GM12801 (cell line): ENCODE measurements around the gene AXL.

Source experiments
- TF ChIP-seq, protein P1 (sequence below): IDR thresholded peaks from one replicate; pipeline ENCODE4 v1.5.1; 2011; ENCODE audit warnings: control low read depth; ENCODE audit not compliant: insufficient read length; ENCODE audit errors: extremely low read depth

Gene AXL

DNA sequence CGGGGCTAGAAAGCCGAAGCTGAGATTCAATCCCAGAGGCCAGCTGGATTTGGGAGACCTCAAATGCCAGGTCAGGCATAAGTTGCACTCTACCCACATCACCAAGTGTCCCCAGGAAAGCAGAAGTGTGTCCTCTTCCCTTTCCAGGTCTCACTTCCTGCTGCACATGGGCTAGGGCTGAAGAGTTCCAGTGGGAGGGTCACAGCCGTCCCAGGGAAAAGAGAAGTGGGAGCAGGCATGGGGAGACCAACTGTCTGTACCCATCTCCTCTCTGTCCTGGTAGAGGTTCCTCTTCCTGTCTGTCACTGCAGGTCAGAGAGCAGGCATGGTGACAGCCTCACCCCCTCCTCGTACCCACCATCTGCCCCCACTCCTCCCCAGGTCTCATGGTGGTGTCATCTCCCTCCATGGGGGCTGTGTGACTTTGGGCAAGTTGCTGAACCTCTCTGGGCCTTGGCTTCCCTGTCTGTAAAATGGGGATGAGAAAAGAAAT is 14.8 kb downstream of the AXL start:
- TF ChIP-seq, protein P1, sequence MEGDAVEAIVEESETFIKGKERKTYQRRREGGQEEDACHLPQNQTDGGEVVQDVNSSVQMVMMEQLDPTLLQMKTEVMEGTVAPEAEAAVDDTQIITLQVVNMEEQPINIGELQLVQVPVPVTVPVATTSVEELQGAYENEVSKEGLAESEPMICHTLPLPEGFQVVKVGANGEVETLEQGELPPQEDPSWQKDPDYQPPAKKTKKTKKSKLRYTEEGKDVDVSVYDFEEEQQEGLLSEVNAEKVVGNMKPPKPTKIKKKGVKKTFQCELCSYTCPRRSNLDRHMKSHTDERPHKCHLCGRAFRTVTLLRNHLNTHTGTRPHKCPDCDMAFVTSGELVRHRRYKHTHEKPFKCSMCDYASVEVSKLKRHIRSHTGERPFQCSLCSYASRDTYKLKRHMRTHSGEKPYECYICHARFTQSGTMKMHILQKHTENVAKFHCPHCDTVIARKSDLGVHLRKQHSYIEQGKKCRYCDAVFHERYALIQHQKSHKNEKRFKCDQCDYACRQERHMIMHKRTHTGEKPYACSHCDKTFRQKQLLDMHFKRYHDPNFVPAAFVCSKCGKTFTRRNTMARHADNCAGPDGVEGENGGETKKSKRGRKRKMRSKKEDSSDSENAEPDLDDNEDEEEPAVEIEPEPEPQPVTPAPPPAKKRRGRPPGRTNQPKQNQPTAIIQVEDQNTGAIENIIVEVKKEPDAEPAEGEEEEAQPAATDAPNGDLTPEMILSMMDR, result no peak

DNA sequence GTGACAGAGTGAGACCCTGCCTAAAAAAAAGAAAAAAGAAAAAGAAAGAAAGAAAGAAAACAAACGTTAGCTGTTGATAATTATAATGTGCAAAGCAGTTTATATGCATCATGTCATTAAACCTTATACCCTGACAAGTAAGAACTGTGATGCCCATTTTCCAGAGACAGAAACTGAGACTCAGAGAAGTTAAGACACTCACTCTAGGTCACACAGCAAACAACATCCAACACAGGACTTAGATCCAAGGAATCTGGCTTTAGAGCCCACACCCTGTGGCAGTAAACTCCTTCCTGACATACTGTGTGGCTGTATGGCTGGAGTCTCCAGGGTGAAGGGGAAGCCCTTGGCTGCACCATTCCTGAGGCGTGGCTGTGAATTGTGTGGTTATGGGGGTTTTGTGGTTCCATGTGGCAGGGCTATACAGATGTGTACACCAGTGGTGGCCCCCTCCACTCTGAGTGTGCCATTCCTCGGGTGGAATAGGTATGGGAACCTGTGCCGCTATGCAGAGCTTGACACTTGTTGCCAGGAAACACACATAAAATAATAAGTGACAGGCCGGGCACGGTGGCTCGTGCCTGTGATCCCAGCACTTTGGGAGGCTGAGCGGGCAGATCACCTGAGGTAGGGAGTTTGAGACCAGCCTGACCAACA is 15.6 kb downstream of the AXL start:
- TF ChIP-seq, protein P1, result no peak

DNA sequence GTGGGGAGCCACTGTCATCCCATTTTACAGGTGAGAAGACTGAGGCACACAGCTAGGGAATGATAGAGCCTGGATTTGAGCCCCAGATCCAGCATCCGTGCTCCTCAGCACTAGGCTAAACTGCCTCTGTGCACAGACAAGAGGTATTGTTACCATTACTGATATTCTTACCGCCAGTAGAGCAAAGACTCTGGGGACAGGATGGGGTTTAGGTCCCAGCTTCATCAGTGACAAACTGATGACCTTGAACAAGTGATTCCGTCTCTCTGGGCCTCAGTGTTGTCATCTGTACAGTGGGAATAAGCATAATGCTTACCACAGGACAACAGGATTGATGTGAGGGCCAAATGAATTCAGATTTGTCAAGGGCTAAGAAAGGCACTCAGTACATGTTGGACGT is 16.5 kb downstream of the AXL start:
- TF ChIP-seq, protein P1, result no peak

DNA sequence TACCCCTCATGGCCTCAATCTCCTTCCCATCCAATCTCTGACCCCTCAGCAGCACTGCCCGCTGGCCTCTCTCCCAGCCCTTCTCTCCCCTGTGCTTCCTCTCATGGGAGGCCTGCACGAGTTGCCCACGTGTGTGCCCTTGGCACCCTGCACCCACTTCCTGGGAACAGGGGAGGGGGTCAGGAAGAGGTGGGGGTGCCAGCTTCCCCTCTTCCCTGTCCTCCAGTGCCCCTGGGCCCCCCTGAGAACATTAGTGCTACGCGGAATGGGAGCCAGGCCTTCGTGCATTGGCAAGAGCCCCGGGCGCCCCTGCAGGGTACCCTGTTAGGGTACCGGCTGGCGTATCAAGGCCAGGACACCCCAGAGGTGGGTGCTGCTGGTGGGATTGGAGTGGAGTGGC is 19.2 kb downstream of the AXL start:
- TF ChIP-seq, protein P1, result no peak

DNA sequence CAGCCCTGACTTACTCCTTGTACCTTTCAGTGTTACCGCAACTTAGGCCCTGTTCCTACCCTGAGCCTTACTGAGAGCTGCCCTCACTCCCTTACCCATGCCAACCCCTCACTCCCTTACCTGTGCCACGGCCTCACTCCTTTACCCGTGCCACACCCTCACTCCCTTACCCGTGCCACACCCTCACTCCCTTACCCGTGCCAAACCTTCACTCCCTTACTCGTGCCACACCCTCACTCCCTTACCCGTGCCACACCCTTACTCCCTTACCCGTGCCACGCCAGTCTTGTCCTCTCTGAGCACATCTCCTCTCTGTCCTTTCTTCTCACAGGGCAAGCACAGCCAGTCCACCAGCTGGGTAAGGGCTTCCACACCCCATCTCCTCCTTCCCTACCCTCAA is 20.3 kb downstream of the AXL start:
- TF ChIP-seq, protein P1, result no peak

DNA sequence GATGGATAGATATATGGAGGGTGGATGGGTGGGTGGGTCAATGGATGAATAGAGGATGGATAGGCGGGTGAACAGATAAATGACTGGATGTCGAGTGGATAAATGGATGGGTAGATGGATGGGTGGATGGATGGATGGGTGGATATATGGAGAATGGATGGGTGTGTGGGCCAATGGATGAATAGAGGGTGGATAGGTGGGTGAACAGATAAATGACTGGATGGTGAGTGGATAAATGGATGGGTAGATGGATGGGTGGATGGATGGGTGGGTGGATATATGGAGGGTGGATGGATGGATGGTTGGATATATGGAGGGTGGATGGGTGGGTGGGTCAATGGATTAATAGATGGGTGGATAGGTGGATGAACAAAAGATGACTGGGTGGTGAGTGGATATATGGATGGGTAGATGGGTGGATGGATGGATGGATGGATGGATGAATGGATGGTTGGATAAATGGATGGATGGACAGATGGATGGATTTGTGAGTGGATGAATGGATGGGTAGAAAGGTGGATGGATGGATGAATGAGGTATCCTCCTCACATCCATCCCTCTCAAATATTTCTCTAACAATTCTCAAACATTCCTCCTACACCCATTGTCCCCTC is 21.0 kb downstream of the AXL start:
- TF ChIP-seq, protein P1, result no peak

DNA sequence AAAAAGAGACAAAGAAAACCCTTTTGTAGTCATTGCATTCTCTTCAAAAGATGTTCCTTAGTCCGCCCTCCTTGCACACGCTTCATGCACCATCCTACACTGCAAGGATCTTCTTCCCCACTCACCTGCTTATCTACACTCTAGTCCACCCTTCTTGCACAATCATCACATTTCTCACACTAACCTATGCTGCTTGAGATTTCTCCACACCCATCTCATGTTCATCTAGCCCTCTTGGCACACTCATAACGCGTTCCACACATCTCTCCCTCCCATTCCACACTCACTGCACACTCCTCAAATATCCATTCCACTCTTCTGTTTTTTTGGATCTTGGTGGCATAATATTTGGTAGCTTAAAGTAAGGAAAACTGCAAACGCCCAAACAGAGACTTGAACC is 22.8 kb downstream of the AXL start:
- TF ChIP-seq, protein P1, result no peak
